Stomach (tissue), 9 donors: ENCODE measurements around the gene PSMB2. TPM values are rescaled to one million over a fixed set of nuclear protein-coding genes. Genes with fewer than 3 reads are reported as not detected.

ENCODE experiments used
- DNase-seq, 2 donors: peaks; one replicate each; pipeline versions ENCODE4 v3.0.0 to v3.0.0-alpha.2; 2013 to 2019
- H3K27ac ChIP-seq, 5 donors: fragments of 200-600 bp in 4 of 5; sonication (generic) in 4 of 5; one replicate each; pipeline ENCODE4 v1.5.1; 2013 to 2019; ENCODE audit warnings: mild to moderate bottlenecking in 1 of 5, moderate library complexity in 1 of 5
- H3K27me3 ChIP-seq, 3 donors: fragments of 200-600 bp; sonication (generic); one replicate each; pipeline ENCODE4 v1.5.1; 2017 to 2019; ENCODE audit warnings: mixed run types in 1 of 3
- H3K36me3 ChIP-seq, 4 donors: fragments of 200-600 bp; sonication (generic); 1 replicate in 3 of 4; 2 replicates in 1 of 4; pipeline ENCODE4 v1.5.1; 2016 to 2019
- H3K4me1 ChIP-seq, 4 donors: fragments of 200-600 bp; sonication (generic); one replicate each; pipeline ENCODE4 v1.5.1; 2016 to 2019
- H3K4me3 ChIP-seq, 4 donors: fragments of 200-600 bp; sonication (generic) in 3 of 4; one replicate each; pipeline ENCODE4 v1.5.1; 2016 to 2019; ENCODE audit warnings: mild to moderate bottlenecking in 1 of 4
- H3K9me3 ChIP-seq, 4 donors: fragments of 200-600 bp; sonication (generic); one replicate each; pipeline ENCODE4 v1.5.1; 2016 to 2019
- CTCF ChIP-seq, 7 experiments: fragments of 450-650 bp in 4 of 7; fragments of 200-600 bp in 3 of 7; sonication (generic) in 3 of 7; IDR thresholded peaks; one replicate each; pipeline ENCODE4 v1.5.1; 2016 to 2019; ENCODE audit warnings: antibody characterized with exemption in 7 of 7, control low read depth in 2 of 7, mild to moderate bottlenecking in 1 of 7
- EP300 ChIP-seq: sonication (generic); formaldehyde crosslinking; IDR thresholded peaks from one replicate; pipeline ENCODE4 v1.6.1; 2017; ENCODE audit warnings: antibody characterized with exemption
- POLR2A ChIP-seq, 4 donors: fragments of 450-650 bp; IDR thresholded peaks; one replicate each; pipeline ENCODE4 v1.6.1; 2016; ENCODE audit warnings: antibody characterized with exemption in 4 of 4, control low read depth in 2 of 4, mild to moderate bottlenecking in 1 of 4, moderate library complexity in 1 of 4
- POLR2AphosphoS5 ChIP-seq, 3 donors: sonication (generic); formaldehyde crosslinking; IDR thresholded peaks; one replicate each; pipeline ENCODE4 v1.6.1; 2016; ENCODE audit warnings: antibody characterized with exemption in 3 of 3
- WGBS, 5 donors: extraction: QIAGEN DNeasy Blood & Tissue Kit in 3 of 5; methylation state at CpG; one replicate each; pipeline versions ENCODE4 v1.1.5 to v1.1.7; 2013 to 2018; 5-methylcytosine and 5-hydroxymethylcytosine counted together
- intact Hi-C: fragments of 100-400 bp; cut with DNase I; formaldehyde crosslinking; loops from one replicate; pipeline ENCODE4 v1.15.1; 2023; ENCODE audit warnings: low total_unique reads
- polyA plus RNA-seq, 3 donors: library from polyadenylated mRNA; stranded (reverse); fragments of 200-250 nt; gene quantifications; one replicate each; pipeline ENCODE4 v1.2.3, GENCODE V29; 2013
- total RNA-seq, 5 donors: library from RNA; depleted of rRNA; stranded (reverse); fragments of >200 nt; gene quantifications; one replicate each; pipeline versions ENCODE4 v1.1.0 to v1.2.3, GENCODE V29; 2014 to 2016
- donor health status: healthy with polysubstance abuse.
- donor health status: Bipolar disorder and iron deficiency.
- donor health status: healthy.

Gene PSMB2
- total and polyA plus RNA-seq, 8 donors, result 11.1 to 43.9 (median 31.6) TPM

DNA sequence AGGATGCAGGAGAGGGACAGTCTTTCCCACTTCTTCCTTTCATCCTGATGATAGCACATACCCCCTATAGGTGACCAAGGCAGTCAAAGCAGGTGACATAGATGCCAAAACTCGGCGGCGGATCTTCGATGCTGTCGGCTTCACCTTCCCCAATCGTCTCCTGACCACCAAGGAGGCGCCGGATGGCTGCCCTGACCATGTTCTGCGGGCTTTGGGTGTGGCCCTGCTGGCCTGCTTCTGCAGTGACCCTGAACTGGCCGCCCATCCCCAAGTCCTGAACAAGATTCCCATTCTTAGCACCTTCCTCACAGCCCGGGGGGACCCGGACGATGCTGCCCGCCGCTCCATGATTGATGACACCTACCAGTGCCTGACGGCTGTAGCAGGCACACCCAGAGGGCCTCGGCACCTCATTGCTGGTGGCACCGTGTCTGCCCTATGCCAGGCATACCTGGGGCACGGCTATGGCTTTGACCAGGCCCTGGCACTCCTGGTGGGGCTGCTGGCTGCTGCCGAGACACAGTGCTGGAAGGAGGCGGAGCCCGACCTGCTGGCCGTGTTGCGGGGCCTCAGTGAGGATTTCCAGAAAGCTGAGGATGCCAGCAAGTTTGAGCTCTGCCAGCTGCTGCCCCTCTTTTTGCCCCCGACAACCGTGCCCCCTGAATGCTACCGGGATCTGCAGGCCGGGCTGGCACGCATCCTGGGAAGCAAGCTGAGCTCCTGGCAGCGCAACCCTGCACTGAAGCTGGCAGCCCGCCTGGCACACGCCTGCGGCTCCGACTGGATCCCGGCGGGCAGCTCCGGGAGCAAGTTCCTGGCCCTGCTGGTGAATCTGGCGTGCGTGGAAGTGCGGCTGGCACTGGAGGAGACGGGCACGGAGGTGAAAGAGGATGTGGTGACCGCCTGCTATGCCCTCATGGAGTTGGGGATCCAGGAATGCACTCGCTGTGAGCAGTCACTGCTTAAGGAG lies 80.8 kb downstream of the PSMB2 start:
- Histone ChIP-seq H3K9me3 (no peaks in the 10 kb centered on the region), H3K27ac (peak overlapping the region; percentile 1 to 97 (median 33)), H3K36me3 (peaks cover 0 to 43% (median 37%) of the 10 kb centered on the region in 4 donors), H3K4me3 (peak overlapping the region; percentile 5 to 20 (median 14)), H3K27me3 (no peaks in the 10 kb centered on the region), H3K4me1 (peaks cover 34 to 69% (median 54%) of the 10 kb centered on the region in 4 donors)
- WGBS, 5 donors, result 42 to 77% (median 47%) methylated on average over 26 to 44 of the region's 44 CpGs
- intact Hi-C loops, result loop anchor here (5.0 kb wide), 1 partner anchor 108 kb away; no protein-coding TSS in a partner anchor
- DNase-seq, result peak; percentile 81 to 86
- no peak for TF ChIP-seq POLR2A (IDR thresholded peaks at IDR 0.05)
- TF ChIP-seq EP300, result no peak
- TF ChIP-seq POLR2AphosphoS5 (IDR thresholded peaks at IDR 0.05), result peak in 1 of 3 donors; percentile 41

GRCh38 chr1:35559317-35559944 lies 81.9 kb downstream of the PSMB2 start:
- peak in 1 of 2 donors; percentile 35 for DNase-seq
- Histone ChIP-seq H3K9me3 (no peaks in the 10 kb centered on the region), H3K27me3 (no peaks in the 10 kb centered on the region), H3K27ac (peak overlapping the region in 3 of 5 donors; percentile 40 to 99 (median 97)), H3K4me3 (peak overlapping the region in 1 of 4 donors; percentile 93), H3K4me1 (peaks cover 45 to 73% (median 64%) of the 10 kb centered on the region in 4 donors), H3K36me3 (peaks cover 0 to 35% (median 29%) of the 10 kb centered on the region in 4 donors)
- no peak for TF ChIP-seq POLR2A (IDR thresholded peaks at IDR 0.05)
- TF ChIP-seq CTCF (IDR thresholded peaks at IDR 0.05), result no peak
- TF ChIP-seq POLR2AphosphoS5 (IDR thresholded peaks at IDR 0.05), result no peak
- no peak for TF ChIP-seq EP300
- intact Hi-C loops, result no loop called here
- WGBS, 5 donors, result 70 to 85% (median 80%) methylated on average over 7 of the region's 7 CpGs

GRCh38 chr1:35558374-35559316 lies 82.7 kb downstream of the PSMB2 start:
- peak in 1 of 2 donors; percentile 73 for DNase-seq
- 13 to 32% (median 31%) methylated on average over 18 to 26 of the region's 26 CpGs for WGBS, 5 donors
- Histone ChIP-seq H3K27me3 (no peaks in the 10 kb centered on the region), H3K9me3 (no peaks in the 10 kb centered on the region), H3K4me3 (peak overlapping the region; percentile 70 to 97 (median 87)), H3K36me3 (peaks cover 0 to 32% (median 25%) of the 10 kb centered on the region in 4 donors), H3K27ac (peak overlapping the region; percentile 96 to 99 (median 98)), H3K4me1 (peaks cover 53 to 80% (median 71%) of the 10 kb centered on the region in 4 donors)
- TF ChIP-seq CTCF (IDR thresholded peaks at IDR 0.05), result no peak
- no peak for TF ChIP-seq EP300
- no peak for TF ChIP-seq POLR2AphosphoS5 (IDR thresholded peaks at IDR 0.05)
- TF ChIP-seq POLR2A (IDR thresholded peaks at IDR 0.05), result no peak
- intact Hi-C loops, result no loop called here

DNA sequence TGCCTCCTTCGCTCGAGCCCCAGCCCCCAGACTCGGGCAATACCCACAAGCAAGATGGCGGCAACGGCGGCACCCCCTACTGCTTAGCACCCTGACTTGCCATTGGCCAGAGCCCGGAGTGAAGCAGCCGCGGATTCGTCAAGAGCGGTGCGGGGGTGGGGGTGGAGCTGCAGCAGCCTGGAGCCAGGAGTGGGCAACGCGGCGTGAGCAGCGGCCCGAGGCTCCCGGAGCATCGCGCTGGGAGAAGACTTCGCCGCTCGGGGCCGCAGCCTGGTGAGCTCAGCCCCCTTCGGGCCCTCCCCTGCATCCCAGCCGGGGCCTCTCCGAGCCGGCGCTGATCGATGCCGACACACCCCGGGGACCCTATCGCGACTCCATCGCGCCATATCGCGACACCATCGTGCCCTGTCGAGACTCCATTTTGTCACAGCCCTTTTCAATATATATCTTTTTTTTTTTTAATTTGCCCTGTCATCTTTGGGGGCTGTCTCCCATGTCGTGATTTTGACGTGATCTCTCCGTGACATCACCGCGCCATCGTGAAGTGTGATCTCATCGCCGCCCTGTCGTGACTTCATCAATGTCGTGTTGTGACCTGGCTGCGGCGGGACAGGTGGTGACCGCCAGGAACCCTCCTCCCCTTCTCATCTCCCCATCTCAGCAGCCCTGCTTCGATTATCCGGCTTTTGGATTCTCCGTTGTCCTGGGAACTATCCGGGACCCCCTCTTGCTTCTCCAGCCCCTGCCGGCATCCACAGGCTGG lies 83.5 kb downstream of the PSMB2 start, which contains the start of gene NCDN:
TSS of gene NCDN (plus strand) at position 189 of the 763 bp plus-strand sequence. CDS start at position 581, 392 bp downstream.
- H3K4me3 ChIP-seq, result peak within 1 kb of the TSS; percentile 70 to 97 (median 87)
- WGBS, 5 donors, result 0 to 1% (median 0%) methylated on average over 36 to 58 of the region's 58 CpGs
- no peaks in the 10 kb centered on the region for H3K27me3 ChIP-seq
- DNase-seq, result peak; percentile 96 to 99
- H3K4me1 ChIP-seq, result peaks cover 53 to 87% (median 76%) of the 10 kb centered on the region in 4 donors
- no peaks in the 10 kb centered on the region for H3K9me3 ChIP-seq
- intact Hi-C loops, result no loop called here
- peak within 1 kb of the TSS; percentile 96 to 99 (median 98) for H3K27ac ChIP-seq
- TF ChIP-seq EP300 (no peak), POLR2AphosphoS5 (IDR thresholded peaks at IDR 0.05) (peak in 1 of 3 donors; percentile 53)
- peaks cover 3 to 31% (median 26%) of the 10 kb centered on the region in 4 donors for H3K36me3 ChIP-seq
